Right ventricle myocardium superior (tissue), 1 donor: ENCODE measurements around the gene PTCD1. TPM values are rescaled to one million over a fixed set of nuclear protein-coding genes. Genes with fewer than 3 reads are reported as not detected.
"Not testable (repeated sequence)": the region's sequence is repeated elsewhere in the genome, so short reads cannot be mapped to it uniquely, and the experiment has no call there.

Experiments used
- ATAC-seq: fragments of 200-7000 bp; cut with Tn5 transposase; one replicate; pipeline ENCODE4 v1.9.1; 2020; ENCODE audit warnings: mild to moderate bottlenecking; ENCODE audit not compliant: poor library complexity
- DNase-seq: peaks from one replicate; pipeline ENCODE4 v3.0.0-alpha.2; 2020
- intact Hi-C: fragments of 100-400 bp; cut with DNase I; formaldehyde crosslinking; loops from one replicate; pipeline ENCODE4 v1.11.2; 2022
- total RNA-seq: library from RNA; stranded (reverse); fragmentation: NEBNext Ultra II Directional; extraction: Animal tissue kit (Norgen Biotek cat#: 25700); gene quantifications from one replicate; pipeline ENCODE4 v1.2.1, GENCODE V29; 2021
- donor health status: DM: no; HTN: yes; CAD: no; lungs with severe emphysema.

Gene PTCD1
- total RNA-seq, 1 donor from 2014 or later = 3.0 TPM

DNA sequence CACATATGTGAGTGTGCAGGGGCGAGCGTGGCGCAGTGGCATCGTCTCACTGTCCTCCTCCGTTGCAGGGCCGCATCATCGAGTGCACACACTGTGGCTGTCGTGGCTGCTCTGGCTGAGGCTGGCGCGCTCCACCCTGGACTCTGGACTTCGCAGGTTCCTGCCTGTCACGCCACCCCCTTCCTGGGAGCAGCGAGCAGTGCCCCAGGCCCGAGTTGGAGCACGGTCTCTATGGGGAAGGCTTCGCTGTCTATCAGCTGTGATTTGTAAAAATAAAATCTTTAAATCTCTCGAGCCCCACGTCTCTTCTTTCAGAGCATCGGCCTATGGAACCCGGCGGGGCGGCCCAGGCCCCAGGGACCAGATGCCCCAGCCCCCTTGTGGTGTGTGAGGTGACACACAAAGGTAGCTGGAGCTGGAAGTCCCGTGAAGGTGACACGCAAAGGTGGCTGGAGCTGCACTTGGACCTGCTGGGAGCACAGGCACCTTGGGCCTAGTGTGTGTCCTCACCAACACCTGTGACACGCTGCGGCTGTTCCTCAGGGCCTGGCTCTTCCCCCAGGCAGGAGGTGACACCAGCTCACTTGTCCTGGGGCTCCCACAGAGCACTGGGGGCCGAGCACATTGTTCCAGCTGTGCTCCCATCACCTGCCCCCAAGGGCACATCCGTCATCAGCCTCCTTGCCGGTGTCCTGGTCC lies 19.1 kb downstream of the PTCD1 start:
- intact Hi-C loops = no loop called here
- no peak for DNase-seq
- ATAC-seq = no peak

DNA sequence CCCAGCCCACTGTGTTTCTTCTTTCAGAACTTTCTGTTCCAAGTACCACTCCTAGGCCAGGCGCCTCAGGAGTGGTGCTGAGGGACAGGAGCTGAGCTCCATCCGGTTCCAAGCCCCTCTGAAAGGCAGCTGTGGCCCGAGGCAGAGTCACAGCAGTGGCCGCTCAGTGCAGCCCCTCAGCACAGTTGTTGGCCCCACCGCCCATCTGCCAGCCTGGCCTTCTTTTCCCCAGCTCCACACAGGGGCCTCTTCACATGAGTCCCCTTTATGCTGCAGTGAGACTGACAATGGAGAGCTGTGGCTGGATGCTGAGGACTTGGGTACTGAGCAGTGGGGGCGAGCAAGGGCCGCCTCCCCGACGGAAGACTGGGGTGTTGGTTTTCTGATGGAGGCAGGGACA lies 20.3 kb downstream of the PTCD1 start:
- ATAC-seq (no peak), DNase-seq (no peak)
- intact Hi-C loops = no loop called here

DNA sequence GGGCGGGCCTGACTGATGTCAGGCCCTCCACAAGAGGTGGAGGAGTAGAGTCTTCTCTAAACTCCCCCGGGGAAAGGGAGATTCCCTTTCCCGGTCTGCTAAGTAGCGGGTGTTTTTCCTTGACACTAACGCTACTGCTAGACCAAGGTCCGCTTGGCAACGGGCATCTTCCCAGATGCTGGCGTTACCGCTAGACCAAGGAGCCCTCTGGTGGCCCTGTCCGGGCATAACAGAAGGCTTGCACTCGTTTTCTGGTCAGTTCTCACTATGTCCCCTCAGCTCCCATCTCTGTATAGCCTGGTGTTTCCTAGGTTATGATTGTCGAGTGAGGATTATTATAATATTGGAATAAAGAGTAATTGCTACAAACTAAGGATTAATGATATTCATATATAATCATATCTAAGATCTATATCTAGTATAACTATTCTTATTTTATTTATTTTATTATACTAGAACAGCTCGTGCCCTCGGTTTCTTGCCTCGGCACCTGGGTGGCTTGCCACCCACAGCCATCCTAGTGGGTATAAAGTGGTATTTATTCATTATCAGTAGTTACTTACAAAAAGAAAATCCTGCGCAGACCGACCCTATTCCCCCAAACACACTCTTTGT lies 23.0 kb downstream of the PTCD1 start:
- DNase-seq = peak; percentile 79

DNA sequence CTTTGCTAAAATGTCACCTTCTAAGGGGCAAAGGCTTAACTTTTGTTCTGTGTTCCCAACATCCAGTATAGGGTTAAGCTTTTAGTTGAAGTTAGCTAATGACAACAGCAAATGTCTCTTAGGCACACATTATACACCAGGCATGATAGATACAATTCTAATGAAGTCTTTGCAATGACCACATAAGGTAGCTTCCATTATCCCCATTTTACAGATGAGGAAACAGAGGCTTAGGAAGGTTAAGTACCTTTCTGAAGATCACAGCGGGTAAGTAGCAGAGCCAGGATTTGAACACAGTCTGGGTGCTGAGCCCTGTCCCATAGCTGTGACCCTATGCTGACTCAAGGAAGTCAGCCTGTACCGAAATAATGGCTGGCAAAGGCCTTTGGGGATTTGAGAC lies 28.0 kb downstream of the PTCD1 start:
- ATAC-seq = no peak
- no peak for DNase-seq
- intact Hi-C loops = no loop called here

More for the DNA sequence above, 23.0 kb downstream of the PTCD1 start:
- intact Hi-C loops, ATAC-seq: not testable (repeated sequence)

GRCh38 chr7:99409806-99410205 lies 28.8 kb downstream of the PTCD1 start:
- DNase-seq (no peak), ATAC-seq (no peak)
- intact Hi-C loops = loop anchor here (5.0 kb wide), 1 partner anchor 38 kb away; the partner anchor contains the start of gene ARPC1B

DNA sequence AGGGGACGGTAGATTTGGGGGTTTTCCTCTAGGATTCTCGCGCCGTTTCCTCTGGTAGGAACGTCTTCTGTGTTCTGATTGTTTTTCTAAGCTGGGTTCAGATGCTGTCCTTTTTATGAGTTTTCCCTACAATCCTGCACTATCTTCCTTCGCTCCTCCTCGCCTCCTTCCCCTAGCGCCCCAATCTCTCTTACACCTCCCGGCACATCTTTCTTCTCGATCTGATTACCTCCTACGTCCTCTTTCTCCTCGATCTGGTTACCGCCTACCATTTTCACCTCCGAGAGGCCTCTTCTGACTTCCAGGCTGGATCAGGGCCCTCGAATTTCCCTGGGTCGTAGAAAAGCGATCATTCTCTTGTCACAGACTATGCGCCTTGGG lies 29.4 kb downstream of the PTCD1 start:
- no peak for ATAC-seq
- intact Hi-C loops = loop anchor here (5.0 kb wide), 1 partner anchor 37 kb away; the partner anchor contains the start of gene ARPC1B
- DNase-seq = no peak

- intact Hi-C loops = loop anchor here (5.0 kb wide), 1 partner anchor 36 kb away; the partner anchor contains the start of gene ARPC1B
- ATAC-seq (peak; percentile 97), DNase-seq (peak; percentile 96)
Observed at GRCh38 chr7:99408379-99409191, 30.0 kb downstream of the PTCD1 start, which contains the start of the genes BUD31 and PDAP1. Gene BUD31, plus strand, starts transcription at chr7:99408969. Its CDS starts 2,124 bp downstream, at chr7:99411093. Gene PDAP1, minus strand, starts transcription at chr7:99408597. Its CDS starts 49 bp downstream, at chr7:99408548.

DNA sequence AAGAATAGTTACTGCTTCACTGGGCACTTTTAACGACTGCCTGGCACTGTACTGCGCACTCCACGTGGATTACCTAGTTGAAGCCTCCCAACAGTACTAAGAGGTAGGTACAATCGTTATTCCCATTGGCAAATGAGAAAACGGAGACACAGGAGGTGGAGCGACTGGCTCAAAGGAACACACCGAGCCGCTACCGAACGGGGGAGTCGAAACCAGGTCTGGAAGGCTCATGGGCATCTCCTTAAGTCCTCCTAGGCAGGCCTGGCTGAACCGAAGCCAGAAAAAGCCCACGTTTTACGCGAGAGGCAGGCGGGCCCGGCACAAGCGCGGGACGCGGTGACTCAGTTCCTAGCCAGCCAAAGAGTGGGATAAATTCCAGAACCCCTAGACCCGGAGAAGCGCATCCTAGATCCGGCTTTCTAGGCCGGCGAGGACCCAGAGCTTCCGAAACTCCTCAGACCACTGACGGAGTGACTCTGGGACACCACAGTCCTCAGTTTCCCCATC lies 30.7 kb downstream of the PTCD1 start:
- ATAC-seq (peak; percentile 18), DNase-seq (peak; percentile 69)
- intact Hi-C loops = loop anchor here (5.0 kb wide), 1 partner anchor 36 kb away; the partner anchor contains the start of gene ARPC1B

- ATAC-seq = no peak
- no peak for DNase-seq
- intact Hi-C loops = loop anchor here (5.0 kb wide), 1 partner anchor 34 kb away; the partner anchor contains the start of gene ARPC1B
Observed at GRCh38 chr7:99406557-99406956, 32.0 kb downstream of the PTCD1 start.

DNA sequence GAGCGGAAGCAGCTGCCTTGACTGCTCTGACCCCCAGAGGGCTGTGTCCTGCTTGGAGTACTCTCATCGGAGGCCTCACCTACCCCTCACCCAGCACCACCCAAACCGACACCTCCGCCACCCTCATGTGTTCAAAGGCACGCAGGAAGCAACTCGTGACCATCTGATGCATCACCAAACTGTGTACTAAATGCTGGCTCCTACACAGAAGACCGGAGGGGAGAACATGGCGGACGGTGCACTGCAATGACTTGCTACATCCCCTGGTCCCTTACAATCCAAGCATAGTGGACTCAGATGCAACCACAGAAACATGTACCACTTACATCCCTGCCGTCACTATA lies 33.6 kb downstream of the PTCD1 start:
- ATAC-seq (no peak), DNase-seq (no peak)
- intact Hi-C loops = loop anchor here (5.0 kb wide), 1 partner anchor 33 kb away; the partner anchor contains the start of gene ARPC1B

GRCh38 chr7:99404235-99404976 lies 34.2 kb downstream of the PTCD1 start:
- ATAC-seq (no peak), DNase-seq (peak; percentile 56)
- intact Hi-C loops = no loop called here

DNA sequence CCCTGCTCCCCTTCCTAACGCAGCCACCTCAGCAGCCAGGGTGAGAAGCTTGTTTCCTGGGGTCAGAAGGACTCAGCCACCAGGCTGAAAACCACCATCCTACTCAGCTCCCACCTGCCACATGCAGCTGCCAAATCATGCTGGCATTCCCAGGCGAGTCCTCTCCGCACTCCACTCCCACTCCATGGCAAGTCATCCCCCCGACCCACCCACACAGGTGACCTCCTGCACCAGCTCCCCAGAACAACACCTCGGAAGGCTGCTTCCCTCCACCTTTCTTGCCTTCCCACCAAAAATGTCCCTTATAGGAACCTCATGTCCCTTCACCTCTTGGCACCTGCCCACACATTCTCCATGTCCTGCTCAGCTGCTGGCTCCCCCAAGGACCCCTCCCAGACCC lies 34.8 kb downstream of the PTCD1 start:
- intact Hi-C loops = no loop called here
- no peak for DNase-seq
- no peak for ATAC-seq

- intact Hi-C loops = no loop called here
- DNase-seq (no peak), ATAC-seq (no peak)
Observed at GRCh38 chr7:99402854-99403253, 35.7 kb downstream of the PTCD1 start.

DNA sequence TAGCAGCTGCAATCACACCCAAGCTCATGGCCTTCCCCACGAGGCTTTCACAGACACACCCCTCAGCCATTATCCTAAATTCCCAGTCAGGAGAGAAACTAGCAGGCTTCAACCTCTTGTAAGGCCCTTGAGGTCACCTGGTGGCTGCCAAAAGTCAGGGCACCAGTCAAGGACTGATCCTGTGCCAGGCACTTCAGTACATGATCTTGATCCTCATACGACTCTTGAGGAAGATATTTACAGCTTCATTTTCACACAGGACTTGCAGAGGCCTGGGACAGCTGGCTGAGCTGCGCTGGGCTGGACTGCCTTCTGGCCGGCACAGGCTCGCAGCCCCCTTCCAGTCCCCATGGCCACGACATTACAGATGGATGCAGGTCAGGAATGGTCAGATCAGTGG lies 39.0 kb downstream of the PTCD1 start:
- ATAC-seq = no peak
- DNase-seq = peak; percentile 30
- intact Hi-C loops = no loop called here

DNA sequence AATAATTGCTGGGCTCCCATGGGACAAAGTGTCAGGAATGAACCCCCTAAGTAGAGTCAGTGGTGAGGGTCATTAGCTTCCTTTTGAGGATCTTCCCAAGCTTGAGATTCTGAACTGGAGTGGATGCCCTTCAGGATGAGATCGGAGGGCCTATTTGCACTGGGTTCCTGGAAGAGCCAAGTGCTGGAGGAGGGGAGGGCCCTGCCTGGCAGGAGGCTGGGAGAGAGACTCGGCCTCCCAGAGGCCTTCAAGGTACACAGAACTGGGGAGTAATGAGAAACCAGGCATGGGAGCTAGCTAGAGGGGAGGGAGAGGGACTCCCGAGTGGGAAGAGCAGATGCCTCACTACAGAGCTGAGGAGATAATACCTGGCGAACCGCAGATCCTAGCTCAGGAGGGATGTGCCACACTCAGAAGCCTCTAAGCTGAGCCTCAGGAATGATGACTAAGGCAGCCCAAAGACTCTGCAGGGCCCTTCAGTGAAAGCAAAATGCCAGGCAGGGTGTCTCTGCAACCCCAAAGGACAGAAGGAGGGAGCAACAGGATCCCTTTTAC lies 39.6 kb downstream of the PTCD1 start:
- intact Hi-C loops = no loop called here
- DNase-seq = peak; percentile 6
- ATAC-seq = no peak

- intact Hi-C loops = no loop called here
- ATAC-seq (no peak), DNase-seq (peak; percentile 18)
Observed at GRCh38 chr7:99397297-99397983, 41.2 kb downstream of the PTCD1 start.
